Activated CD8-positive, alpha-beta memory T cell treated with anti-CD3 and anti-CD28 coated beads, Interleukin-2, amount 10 ng/mL, durations not matched to agents 7 days and 5 days (primary cell): ENCODE results near the gene GSG1L. TPM values are rescaled to one million over a fixed set of nuclear protein-coding genes. Genes with fewer than 3 reads are reported as not detected.

ENCODE experiments used
- ATAC-seq: fragments of 150-1000 bp; cut with Tn5 transposase; one replicate; pipeline ENCODE4 v1.10.0; 2021; ENCODE audit warnings: moderate library complexity
- CTCF ChIA-PET: fragments of 350-600 bp; sonication (Branson Sonifier 250); formaldehyde crosslinking; loops from one replicate; lab custom pipeline; 2021; ENCODE audit warnings: antibody characterized with exemption; lab: Charles Lee
- DNase-seq: peaks from one replicate; pipeline ENCODE4 v3.0.0-alpha.2; 2020
- H3K27ac Mint-ChIP-seq: one replicate; pipeline ENCODE4 v1.8.0; 2021; ENCODE audit warnings: mild to moderate bottlenecking, mixed read lengths
- H3K27me3 Mint-ChIP-seq: one replicate; pipeline ENCODE4 v1.8.0; 2021; ENCODE audit warnings: mixed read lengths
- H3K36me3 Mint-ChIP-seq: one replicate; pipeline ENCODE4 v1.8.0; 2021; ENCODE audit warnings: mild to moderate bottlenecking, mixed read lengths
- H3K4me1 Mint-ChIP-seq: one replicate; pipeline ENCODE4 v1.8.0; 2021; ENCODE audit warnings: mixed read lengths
- H3K4me3 Mint-ChIP-seq: one replicate; pipeline ENCODE4 v1.8.0; 2021; ENCODE audit warnings: mild to moderate bottlenecking, moderate library complexity, mixed read lengths
- H3K9me3 Mint-ChIP-seq: one replicate; pipeline ENCODE4 v1.8.0; 2022; ENCODE audit warnings: low read depth, mixed read lengths
- total RNA-seq, 2 experiments: library from RNA; stranded (reverse); gene quantifications; one replicate each; pipeline ENCODE4 v1.2.3, GENCODE V29; 2021

GSG1L gene
- total RNA-seq, 2 experiments from 2014 or later = not detected

DNA sequence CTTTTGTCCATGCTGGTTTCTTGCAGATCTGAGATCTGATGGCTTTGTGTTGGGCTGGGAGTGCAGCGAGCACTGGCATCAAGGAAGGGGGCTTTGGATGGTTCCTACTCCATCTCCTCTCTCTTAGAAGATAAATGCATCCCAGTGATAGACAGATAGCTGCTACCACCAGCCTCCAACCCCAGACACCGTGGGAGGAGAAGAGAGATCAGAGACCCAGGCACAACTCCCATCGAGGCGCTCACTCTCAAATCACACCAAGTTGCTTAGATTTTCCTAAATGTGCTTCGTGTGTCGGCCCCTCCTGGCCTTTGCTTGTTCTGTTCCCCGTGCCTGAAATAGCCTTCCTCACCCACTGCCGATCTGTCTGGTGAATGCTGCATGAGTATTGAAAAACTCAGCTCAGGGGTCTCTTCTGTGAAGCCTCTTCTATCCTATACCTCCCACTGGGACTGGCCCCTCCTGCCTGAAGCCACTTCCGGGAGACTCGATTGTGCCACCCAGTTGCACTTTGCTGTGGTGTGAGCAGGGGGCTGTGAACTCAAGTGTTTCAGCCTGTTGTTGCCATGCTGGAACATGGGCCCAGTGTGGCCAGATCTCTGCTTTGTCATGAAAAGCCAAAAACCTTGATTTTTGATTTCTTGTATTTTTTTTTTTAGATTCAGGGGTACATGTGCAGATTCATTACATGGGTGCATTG, 242.7 kb downstream of the GSG1L start:
- CTCF ChIA-PET = no interaction called here
- Mint-ChIP-seq H3K9me3 (no peaks in the 10 kb centered on the region), H3K36me3 (no peaks in the 10 kb centered on the region), H3K27me3 (peaks cover 6% of the 10 kb centered on the region), H3K4me1 (no peaks in the 10 kb centered on the region), H3K27ac (no peak overlapping the region), H3K4me3 (no peak overlapping the region)
- ATAC-seq (no peak), DNase-seq (no peak)

DNA sequence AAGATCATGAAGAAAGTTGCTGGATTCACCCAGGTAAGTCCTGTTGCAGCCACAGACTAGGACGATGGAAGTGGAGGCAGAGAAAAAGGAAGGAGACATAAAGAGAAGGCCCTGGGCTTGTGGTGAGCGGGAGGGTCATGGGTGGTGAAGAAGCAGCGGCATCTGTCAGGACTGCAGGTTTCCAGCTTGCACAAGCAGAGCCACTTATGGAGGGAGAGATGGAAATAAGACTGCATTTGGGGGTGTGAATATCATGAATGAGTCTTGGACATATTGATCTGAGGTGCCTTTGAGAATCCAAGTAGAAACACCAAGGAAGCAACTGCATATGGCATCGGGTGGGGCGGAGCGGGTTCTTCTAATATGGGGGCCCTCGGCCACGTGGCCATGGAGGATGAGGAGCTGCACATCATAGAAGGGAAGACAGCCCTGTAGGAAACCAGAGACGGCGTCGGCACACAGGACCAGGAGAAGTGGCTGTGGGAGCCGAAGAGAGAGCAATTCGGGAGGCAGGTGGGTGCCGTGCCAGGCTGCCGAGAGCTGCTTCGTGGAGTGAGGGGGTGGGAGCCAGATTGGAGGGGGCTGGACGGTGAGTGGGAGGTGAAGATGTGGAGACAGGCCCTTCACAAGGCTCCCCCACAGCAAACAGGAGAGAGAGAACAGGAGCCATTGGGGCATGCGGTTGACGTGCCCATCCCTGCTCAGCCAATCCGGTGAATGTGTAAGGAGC, 243.5 kb downstream of the GSG1L start:
- Mint-ChIP-seq H3K27ac (no peak overlapping the region), H3K4me1 (no peaks in the 10 kb centered on the region), H3K36me3 (no peaks in the 10 kb centered on the region), H3K4me3 (no peak overlapping the region), H3K9me3 (no peaks in the 10 kb centered on the region), H3K27me3 (peaks cover 10% of the 10 kb centered on the region)
- CTCF ChIA-PET = no interaction called here
- ATAC-seq (no peak), DNase-seq (no peak)

DNA sequence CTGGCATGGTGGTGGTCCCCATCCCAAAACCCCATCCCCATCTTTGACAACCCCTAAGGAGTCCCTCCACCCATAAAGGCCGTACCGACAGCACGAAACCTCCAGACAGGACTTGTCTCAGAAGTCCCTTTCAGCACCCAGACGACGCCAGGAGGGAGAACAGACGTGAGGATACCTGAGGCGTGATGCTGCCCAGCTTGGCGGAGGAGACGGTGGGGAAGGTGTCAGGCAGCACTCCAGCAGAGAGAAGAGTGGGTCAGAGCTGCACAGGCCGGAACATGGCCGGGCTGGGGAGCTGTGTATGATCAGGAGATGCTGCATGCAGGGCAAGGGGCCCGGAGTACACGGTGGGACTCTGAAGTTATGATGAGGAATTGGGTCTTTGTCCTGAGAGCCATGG, 244.2 kb downstream of the GSG1L start:
- DNase-seq = no peak
- no peak for ATAC-seq
- Mint-ChIP-seq H3K4me3 (no peak overlapping the region), H3K9me3 (no peaks in the 10 kb centered on the region), H3K27me3 (peaks cover 10% of the 10 kb centered on the region), H3K36me3 (no peaks in the 10 kb centered on the region), H3K4me1 (no peaks in the 10 kb centered on the region), H3K27ac (no peak overlapping the region)
- CTCF ChIA-PET = no interaction called here

DNA sequence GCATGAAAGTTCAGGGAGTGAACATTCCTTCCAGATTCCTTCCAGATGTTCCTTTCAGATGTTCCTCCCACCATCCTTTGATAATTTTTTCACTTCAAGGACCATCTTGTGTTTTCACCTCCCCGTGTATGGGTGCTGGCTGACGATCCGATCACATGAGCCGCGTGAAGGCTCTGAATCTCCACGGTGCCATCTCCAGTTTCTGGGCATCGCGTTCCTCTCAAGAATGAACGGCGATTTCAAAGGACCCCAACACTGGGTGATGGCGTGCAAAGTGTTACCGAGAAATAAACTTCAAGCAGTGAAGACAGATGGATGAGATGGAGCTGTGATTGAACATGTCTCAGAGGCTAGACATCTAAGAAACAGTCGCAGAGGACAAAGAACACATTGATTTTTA, 245.3 kb downstream of the GSG1L start:
- Mint-ChIP-seq H3K27me3 (peaks cover 10% of the 10 kb centered on the region), H3K4me1 (no peaks in the 10 kb centered on the region), H3K9me3 (no peaks in the 10 kb centered on the region), H3K36me3 (no peaks in the 10 kb centered on the region), H3K27ac (no peak overlapping the region), H3K4me3 (no peak overlapping the region)
- ATAC-seq (no peak), DNase-seq (no peak)
- CTCF ChIA-PET = no interaction called here

DNA sequence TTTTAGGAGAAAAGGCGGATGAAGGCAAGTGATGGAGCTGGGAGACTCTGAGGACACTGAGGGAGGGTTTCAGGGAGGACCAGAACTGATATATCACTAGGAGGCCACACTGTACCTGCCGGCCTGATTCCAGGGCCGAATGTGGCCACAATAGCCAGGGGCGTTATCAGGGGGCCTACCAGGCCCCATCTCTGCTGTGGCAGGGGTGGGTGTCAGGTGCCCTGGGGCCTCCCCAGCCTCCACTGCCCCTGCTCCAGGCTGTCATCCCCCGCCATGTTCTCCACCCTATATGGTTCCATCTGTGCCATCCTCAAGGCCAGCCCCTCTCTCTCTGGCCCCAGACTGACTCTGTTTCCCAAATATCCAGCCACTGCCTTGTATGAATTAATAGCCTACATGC, 246.5 kb downstream of the GSG1L start:
- Mint-ChIP-seq H3K36me3 (no peaks in the 10 kb centered on the region), H3K9me3 (no peaks in the 10 kb centered on the region), H3K4me3 (no peak overlapping the region), H3K4me1 (no peaks in the 10 kb centered on the region), H3K27me3 (peaks cover 10% of the 10 kb centered on the region), H3K27ac (no peak overlapping the region)
- CTCF ChIA-PET = no interaction called here
- ATAC-seq = no peak
- no peak for DNase-seq

DNA sequence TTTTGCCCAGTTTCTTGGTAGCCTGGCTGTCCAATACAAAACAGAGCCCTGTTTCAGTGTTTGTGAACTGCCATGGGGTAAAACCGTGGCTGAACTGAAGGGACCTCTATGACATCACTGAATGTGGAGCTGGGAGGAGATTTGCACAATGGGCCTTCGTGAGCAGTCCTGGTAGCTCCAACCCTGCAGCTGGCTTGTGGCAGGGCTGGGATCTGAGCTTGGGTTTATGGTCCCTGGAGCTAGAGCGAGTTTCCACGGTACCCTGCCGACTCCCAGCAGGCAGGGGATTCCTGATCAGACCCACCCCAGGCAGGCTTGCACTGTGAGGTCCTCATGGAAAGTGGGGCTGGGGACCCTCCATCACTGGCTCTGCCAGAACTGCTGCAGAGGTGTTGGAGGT, 247.0 kb downstream of the GSG1L start:
- no peaks in the 10 kb centered on the region for H3K36me3 Mint-ChIP-seq
- H3K4me3 Mint-ChIP-seq = no peak overlapping the region
- no peaks in the 10 kb centered on the region for H3K4me1 Mint-ChIP-seq
- CTCF ChIA-PET = no interaction called here
- no peak for ATAC-seq
- H3K27ac Mint-ChIP-seq = no peak overlapping the region
- H3K9me3 Mint-ChIP-seq = no peaks in the 10 kb centered on the region
- H3K27me3 Mint-ChIP-seq = peaks cover 10% of the 10 kb centered on the region
- DNase-seq = no peak

DNA sequence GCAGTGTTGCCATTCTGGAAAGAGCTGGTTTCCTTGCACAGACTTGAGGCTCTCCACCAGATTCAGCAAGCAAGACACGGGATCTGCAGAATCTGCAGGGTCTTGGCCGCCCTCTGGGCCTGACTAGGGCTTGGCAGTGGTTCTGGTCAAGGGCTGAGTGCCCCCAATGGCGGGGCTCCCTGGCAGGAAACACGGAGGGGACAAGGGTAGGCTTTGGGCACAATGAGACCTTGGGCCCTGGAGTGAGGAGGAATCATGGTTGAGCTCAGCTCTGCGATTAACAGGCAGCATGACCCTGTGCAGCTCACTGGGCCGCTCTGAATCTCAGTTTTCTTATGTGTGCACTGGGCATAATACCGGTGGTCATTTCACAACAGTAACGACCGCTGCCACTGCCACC, 249.9 kb downstream of the GSG1L start:
- CTCF ChIA-PET = no interaction called here
- no peaks in the 10 kb centered on the region for H3K36me3 Mint-ChIP-seq
- H3K27me3 Mint-ChIP-seq = peaks cover 10% of the 10 kb centered on the region
- no peaks in the 10 kb centered on the region for H3K9me3 Mint-ChIP-seq
- ATAC-seq (no peak), DNase-seq (no peak)
- no peak overlapping the region for H3K4me3 Mint-ChIP-seq
- H3K27ac Mint-ChIP-seq = no peak overlapping the region
- no peaks in the 10 kb centered on the region for H3K4me1 Mint-ChIP-seq

DNA sequence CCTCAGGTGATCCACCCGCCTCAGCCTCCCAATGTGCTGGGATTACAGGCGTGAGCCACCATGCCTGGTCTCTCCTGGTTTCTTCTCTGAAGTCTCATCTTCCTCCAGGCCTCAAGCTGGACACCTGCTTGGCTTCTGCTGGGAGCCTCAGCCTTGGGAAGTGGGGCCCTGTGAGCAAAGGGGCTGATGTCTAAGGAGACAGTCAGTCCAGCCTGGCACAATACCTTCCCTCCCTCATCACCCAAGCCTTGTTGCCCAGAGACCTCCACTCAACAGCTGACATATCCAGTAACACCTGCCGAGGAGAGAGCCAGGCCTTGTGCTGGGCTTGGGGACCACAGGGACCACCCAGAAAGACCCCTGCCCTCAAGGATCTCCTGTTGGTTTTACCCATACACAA, 251.6 kb downstream of the GSG1L start:
- no peaks in the 10 kb centered on the region for H3K4me1 Mint-ChIP-seq
- no peak overlapping the region for H3K27ac Mint-ChIP-seq
- no peaks in the 10 kb centered on the region for H3K9me3 Mint-ChIP-seq
- ATAC-seq = no peak
- H3K4me3 Mint-ChIP-seq = no peak overlapping the region
- no peak for DNase-seq
- H3K27me3 Mint-ChIP-seq = peaks cover 4% of the 10 kb centered on the region
- H3K36me3 Mint-ChIP-seq = no peaks in the 10 kb centered on the region
- CTCF ChIA-PET = no interaction called here

DNA sequence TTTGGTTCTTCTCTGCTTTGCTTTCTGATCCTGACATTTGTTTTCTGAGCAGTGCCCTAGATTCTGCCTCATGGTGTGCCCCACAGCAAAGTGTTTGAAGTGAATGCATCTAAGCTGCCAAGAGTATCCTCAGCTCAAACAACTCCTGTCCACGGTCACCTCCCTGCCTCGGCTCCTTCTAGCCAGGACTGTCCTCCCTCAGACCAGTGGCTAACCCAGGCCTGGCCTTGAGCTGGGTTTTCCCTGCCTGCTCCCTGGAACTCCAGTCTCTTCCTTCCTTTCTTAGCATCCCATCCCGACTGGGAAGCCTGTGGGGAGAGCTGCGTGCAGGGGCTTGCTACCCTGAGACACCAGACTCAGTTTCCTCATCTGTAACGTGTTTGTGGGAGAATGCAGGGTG, 256.5 kb downstream of the GSG1L start:
- H3K27me3 Mint-ChIP-seq = peaks cover 5% of the 10 kb centered on the region
- no peaks in the 10 kb centered on the region for H3K36me3 Mint-ChIP-seq
- no peak overlapping the region for H3K27ac Mint-ChIP-seq
- no peak overlapping the region for H3K4me3 Mint-ChIP-seq
- DNase-seq = no peak
- H3K9me3 Mint-ChIP-seq = no peaks in the 10 kb centered on the region
- no peak for ATAC-seq
- CTCF ChIA-PET = no interaction called here
- peaks cover 4% of the 10 kb centered on the region for H3K4me1 Mint-ChIP-seq

DNA sequence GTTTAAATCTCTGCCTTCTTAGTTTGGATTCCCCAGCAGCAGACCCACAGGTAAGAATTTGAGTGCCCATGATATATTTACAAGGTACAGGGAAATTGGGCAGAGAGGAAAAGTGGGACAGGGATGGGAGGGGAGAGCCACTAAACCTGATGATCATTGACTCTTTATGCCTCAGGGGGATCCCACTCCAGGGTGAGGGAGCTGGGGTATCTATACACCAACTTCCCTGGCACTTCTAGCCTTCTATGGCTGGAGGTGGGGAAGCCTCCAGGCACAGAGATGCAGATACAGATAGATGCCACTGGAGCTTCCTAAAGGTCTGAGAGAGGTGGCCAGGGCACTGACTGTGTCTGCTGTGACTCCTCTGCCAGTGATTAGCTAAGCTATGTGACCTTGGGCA, 257.1 kb downstream of the GSG1L start:
- DNase-seq (no peak), ATAC-seq (no peak)
- Mint-ChIP-seq H3K27ac (no peak overlapping the region), H3K4me1 (peaks cover 4% of the 10 kb centered on the region), H3K9me3 (no peaks in the 10 kb centered on the region), H3K4me3 (no peak overlapping the region), H3K27me3 (peaks cover 5% of the 10 kb centered on the region), H3K36me3 (no peaks in the 10 kb centered on the region)
- CTCF ChIA-PET = no interaction called here

DNA sequence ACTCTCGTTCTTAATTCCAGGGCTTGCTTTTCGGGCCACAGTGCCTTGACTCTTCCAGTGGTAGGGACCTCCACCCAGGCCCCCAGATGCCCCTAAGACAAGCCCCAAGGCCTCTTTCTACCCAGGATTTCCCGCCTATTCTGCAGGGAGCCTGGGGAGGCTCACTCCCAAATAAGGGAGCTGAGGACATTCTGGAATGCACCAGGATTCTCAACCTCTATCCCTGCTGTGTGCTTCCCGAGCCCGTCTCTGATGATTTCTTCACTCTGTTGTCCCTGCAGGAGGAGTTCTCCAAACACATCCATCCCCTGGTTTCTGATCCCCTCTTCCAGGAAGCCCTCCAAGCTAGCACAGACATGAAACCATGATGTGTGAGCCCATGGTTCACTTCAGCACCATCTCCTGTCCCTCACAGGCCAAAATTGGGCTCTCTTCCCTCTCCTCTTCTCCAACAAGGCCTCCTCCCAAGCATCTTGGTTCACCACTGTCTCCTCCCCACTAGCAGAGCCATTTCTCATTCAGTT, 257.6 kb downstream of the GSG1L start:
- peaks cover 5% of the 10 kb centered on the region for H3K27me3 Mint-ChIP-seq
- no peaks in the 10 kb centered on the region for H3K9me3 Mint-ChIP-seq
- DNase-seq (no peak), ATAC-seq (no peak)
- CTCF ChIA-PET = no interaction called here
- H3K36me3 Mint-ChIP-seq = no peaks in the 10 kb centered on the region
- H3K4me3 Mint-ChIP-seq = no peak overlapping the region
- H3K27ac Mint-ChIP-seq = no peak overlapping the region
- H3K4me1 Mint-ChIP-seq = peaks cover 4% of the 10 kb centered on the region

DNA sequence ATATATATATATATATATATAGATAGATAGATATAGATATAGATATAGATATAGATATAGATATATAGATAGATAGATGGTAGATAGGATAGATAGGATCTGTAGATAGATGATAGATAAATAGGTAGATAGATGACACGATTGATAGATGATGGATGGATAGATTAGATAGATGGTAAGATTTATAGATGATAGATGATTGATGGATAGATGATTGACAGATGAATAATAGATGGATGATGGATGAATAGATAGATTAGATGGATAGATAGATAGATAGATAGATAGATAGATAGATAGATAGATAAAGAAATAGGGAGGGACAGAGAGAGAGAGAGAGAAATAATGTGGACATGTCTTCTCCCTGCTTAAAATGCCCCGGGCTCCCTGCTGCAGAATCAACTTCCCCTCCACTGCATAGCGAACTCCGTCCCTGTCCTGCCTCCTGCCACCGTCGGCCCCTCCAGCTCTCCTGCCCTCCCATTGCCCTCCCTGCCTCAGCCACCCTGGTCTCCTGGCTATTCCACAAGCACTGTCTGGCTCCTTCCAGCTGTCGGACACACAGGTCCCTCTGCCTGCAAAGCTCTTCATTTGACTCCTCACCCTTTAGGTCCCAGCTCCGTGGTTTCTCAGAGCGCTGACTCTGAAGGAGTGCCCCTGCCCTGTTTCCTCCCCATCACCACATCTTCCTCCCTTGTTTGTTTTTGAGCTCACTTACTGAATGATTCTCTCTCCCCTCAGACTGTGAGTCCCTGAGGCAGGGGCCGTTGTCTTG, 259.6 kb downstream of the GSG1L start:
- CTCF ChIA-PET = no interaction called here
- Mint-ChIP-seq H3K27ac (no peak overlapping the region), H3K27me3 (peaks cover 5% of the 10 kb centered on the region), H3K36me3 (no peaks in the 10 kb centered on the region), H3K9me3 (no peaks in the 10 kb centered on the region), H3K4me1 (peaks cover 4% of the 10 kb centered on the region), H3K4me3 (no peak overlapping the region)
- DNase-seq = no peak
- no peak for ATAC-seq

DNA sequence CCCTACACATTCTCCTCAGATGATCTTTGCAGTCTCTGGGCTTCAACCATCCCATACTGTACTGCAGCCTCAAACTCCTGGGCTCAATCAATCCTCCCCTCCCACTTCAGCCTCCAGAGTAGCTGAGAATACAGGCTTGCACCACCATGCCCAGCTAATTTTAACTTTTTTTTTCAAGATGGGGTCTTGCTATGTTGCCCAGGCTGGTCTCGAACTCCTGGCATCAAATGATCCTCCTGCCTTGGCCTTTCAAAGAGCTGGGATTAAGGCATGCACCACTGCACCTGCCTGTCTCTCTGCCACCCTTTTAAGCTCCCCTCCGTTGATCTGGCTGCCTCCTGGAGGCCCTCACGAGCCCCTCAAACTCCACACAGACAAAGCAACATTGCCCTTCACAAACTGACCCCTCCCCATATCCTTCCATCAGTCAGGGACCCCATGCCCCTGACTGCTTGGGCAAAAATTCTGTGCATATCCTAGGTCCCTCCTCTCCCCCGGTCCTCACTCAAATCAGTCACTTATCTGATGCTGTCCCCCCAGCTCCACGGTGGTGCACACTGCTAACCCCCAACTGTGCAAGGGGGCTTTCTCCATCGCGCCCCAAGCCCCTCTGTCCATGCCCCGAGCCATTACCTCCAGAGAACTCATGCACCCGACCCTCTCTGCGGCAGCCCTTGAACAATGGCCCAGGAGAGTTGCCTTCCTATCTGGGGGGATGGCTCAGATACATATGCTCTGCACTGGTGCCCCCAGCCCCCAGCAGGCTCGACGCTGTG, 260.7 kb downstream of the GSG1L start:
- H3K4me1 Mint-ChIP-seq = peaks cover 4% of the 10 kb centered on the region
- peaks cover 5% of the 10 kb centered on the region for H3K27me3 Mint-ChIP-seq
- no peaks in the 10 kb centered on the region for H3K9me3 Mint-ChIP-seq
- DNase-seq (no peak), ATAC-seq (no peak)
- no peak overlapping the region for H3K27ac Mint-ChIP-seq
- CTCF ChIA-PET = no interaction called here
- no peaks in the 10 kb centered on the region for H3K36me3 Mint-ChIP-seq
- no peak overlapping the region for H3K4me3 Mint-ChIP-seq
